Body of pancreas (tissue), 4 donors: ENCODE data around the gene HPGDS. TPM values are rescaled to one million over a fixed set of nuclear protein-coding genes. Genes with fewer than 3 reads are reported as not detected.
"Not testable (repeated sequence)": the region's sequence is repeated elsewhere in the genome, so short reads cannot be mapped to it uniquely, and the experiment has no call there.

Experiments used
- ATAC-seq: fragments of 150-250 bp; one replicate; pipeline ENCODE4 v1.9.1; 2016
- DNase-seq, 4 donors: peaks; one replicate each; pipeline ENCODE4 v3.0.0-alpha.2; 2019
- H3K27ac ChIP-seq, 4 donors: fragments of 200-600 bp; sonication (generic); 1 replicate in 3 of 4; 2 replicates in 1 of 4; pipeline versions ENCODE4 v1.5.1 to v1.6.1; 2016 to 2019; ENCODE audit warnings: mild to moderate bottlenecking in 1 of 4, mixed read lengths in 1 of 4, moderate library complexity in 1 of 4
- H3K27me3 ChIP-seq, 2 donors: fragments of 200-600 bp; sonication (generic); one replicate each; pipeline ENCODE4 v1.6.0; 2016; ENCODE audit warnings: mild to moderate bottlenecking in 1 of 2
- H3K36me3 ChIP-seq, 2 donors: fragments of 200-600 bp; sonication (generic); replicated peaks in 1 of 2; 2 replicates each; pipeline ENCODE4 v1.5.1; 2016; ENCODE audit warnings: low read depth in 2 of 2; ENCODE audit not compliant: insufficient read depth in 1 of 2
- H3K4me1 ChIP-seq: fragments of 200-600 bp; sonication (generic); one replicate; pipeline ENCODE4 v1.6.0; 2016
- H3K4me3 ChIP-seq, 2 donors: fragments of 200-600 bp; sonication (generic); 1 replicate in 1 of 2; 2 replicates in 1 of 2; pipeline ENCODE4 v1.5.1; 2016 to 2019
- H3K9me3 ChIP-seq, 3 donors: fragments of 200-600 bp; sonication (generic); 1 replicate in 2 of 3; 2 replicates in 1 of 3; pipeline ENCODE4 v1.5.1; 2016
- CTCF ChIP-seq, 7 experiments: fragments of 450-650 bp in 4 of 7; fragments of 200-600 bp in 3 of 7; sonication (generic) in 3 of 7; IDR thresholded peaks; one replicate each; pipeline ENCODE4 v1.5.1; 2016 to 2019; ENCODE audit warnings: antibody characterized with exemption in 7 of 7
- POLR2A ChIP-seq, 3 donors: fragments of 450-650 bp; IDR thresholded peaks; one replicate each; pipeline ENCODE4 v1.6.1; 2016; ENCODE audit warnings: antibody characterized with exemption in 3 of 3, mild to moderate bottlenecking in 2 of 3
- WGBS, 2 donors: methylation state at CpG; one replicate each; pipeline ENCODE4 v1.1.5; 2017; 5-methylcytosine and 5-hydroxymethylcytosine counted together
- intact Hi-C: fragments of 100-400 bp; cut with DNase I; formaldehyde crosslinking; loops from one replicate; pipeline ENCODE4 v1.15.1; 2023
- total RNA-seq, 2 donors: library from RNA; depleted of rRNA; stranded (reverse); fragments of >200 nt; gene quantifications; one replicate each; pipeline ENCODE4 v1.1.0, GENCODE V29; 2016

HPGDS gene
- total RNA-seq, 2 donors from 2014 or later, result 1.8 to 3.6 TPM

GRCh38 chr4:94325835-94326234 is 16.8 kb downstream of the HPGDS start:
- H3K27me3 ChIP-seq, result no peaks in the 10 kb centered on the region
- DNase-seq, result no peak
- TF ChIP-seq CTCF (IDR thresholded peaks at IDR 0.05) (no peak), POLR2A (IDR thresholded peaks at IDR 0.05) (no peak)
- no peaks in the 10 kb centered on the region for H3K36me3 ChIP-seq
- ATAC-seq, result no peak
- WGBS, 2 donors, result 78 to 93% methylated on average over 1 of the region's 1 CpG
- no peak overlapping the region for H3K27ac ChIP-seq
- peaks cover 0 to 19% (median 0%) of the 10 kb centered on the region in 3 donors for H3K9me3 ChIP-seq
- H3K4me1 ChIP-seq, result no peaks in the 10 kb centered on the region
- H3K4me3 ChIP-seq, result no peak overlapping the region
- intact Hi-C loops, result no loop called here

GRCh38 chr4:94319927-94320326 is 22.7 kb downstream of the HPGDS start:
- H3K4me1 ChIP-seq, H3K27me3 ChIP-seq, H3K27ac ChIP-seq, intact Hi-C loops, H3K4me3 ChIP-seq, ATAC-seq, H3K36me3 ChIP-seq, DNase-seq, H3K9me3 ChIP-seq: not testable (repeated sequence)

- DNase-seq, result no peak
- Histone ChIP-seq H3K36me3 (no peaks in the 10 kb centered on the region), H3K9me3 (no peaks in the 10 kb centered on the region), H3K4me1 (no peaks in the 10 kb centered on the region), H3K27me3 (no peaks in the 10 kb centered on the region), H3K27ac (no peak overlapping the region), H3K4me3 (no peak overlapping the region)
- intact Hi-C loops, result loop anchor here (10.0 kb wide), 1 partner anchor 287 kb away; no protein-coding TSS in a partner anchor
- no peak for TF ChIP-seq POLR2A (IDR thresholded peaks at IDR 0.05)
- ATAC-seq, result no peak
- 83 to 86% methylated on average over 4 of the region's 4 CpGs for WGBS, 2 donors
These were observed 35.3 kb downstream of the HPGDS start for GRCh38 chr4:94307231-94307871.

GRCh38 chr4:94306713-94307112 is 35.9 kb downstream of the HPGDS start:
- TF ChIP-seq POLR2A (IDR thresholded peaks at IDR 0.05) (no peak), CTCF (IDR thresholded peaks at IDR 0.05) (no peak)
- no peaks in the 10 kb centered on the region for H3K9me3 ChIP-seq
- no peaks in the 10 kb centered on the region for H3K4me1 ChIP-seq
- intact Hi-C loops, result loop anchor here (10.0 kb wide), 1 partner anchor 288 kb away; no protein-coding TSS in a partner anchor
- H3K36me3 ChIP-seq, result no peaks in the 10 kb centered on the region
- WGBS, 2 donors, result 48 to 55% methylated on average over 3 of the region's 3 CpGs
- H3K27ac ChIP-seq, result no peak overlapping the region
- H3K4me3 ChIP-seq, result no peak overlapping the region
- no peaks in the 10 kb centered on the region for H3K27me3 ChIP-seq
- no peak for ATAC-seq
- DNase-seq, result no peak

- Histone ChIP-seq H3K36me3 (no peaks in the 10 kb centered on the region), H3K4me3 (no peak overlapping the region), H3K27ac (no peak overlapping the region), H3K9me3 (no peaks in the 10 kb centered on the region), H3K4me1 (no peaks in the 10 kb centered on the region), H3K27me3 (no peaks in the 10 kb centered on the region)
- TF ChIP-seq POLR2A (IDR thresholded peaks at IDR 0.05) (no peak), CTCF (IDR thresholded peaks at IDR 0.05) (no peak)
- DNase-seq, result no peak
- intact Hi-C loops, result loop anchor here (10.0 kb wide), 1 partner anchor 289 kb away; no protein-coding TSS in a partner anchor
- ATAC-seq, result no peak
- WGBS, 2 donors, result 70 to 71% methylated on average over 5 of the region's 5 CpGs
These were observed 37.0 kb downstream of the HPGDS start for GRCh38 chr4:94305466-94306225.
